ENCODE measurements around the gene IFTAP. TPM values are rescaled to one million over a fixed set of nuclear protein-coding genes. Genes with fewer than 3 reads are reported as not detected.

The IFTAP gene
- polyA plus RNA-seq, 1 of the 3 experiments (the other 2 are of a cell fraction) = 21.8 TPM

DNA sequence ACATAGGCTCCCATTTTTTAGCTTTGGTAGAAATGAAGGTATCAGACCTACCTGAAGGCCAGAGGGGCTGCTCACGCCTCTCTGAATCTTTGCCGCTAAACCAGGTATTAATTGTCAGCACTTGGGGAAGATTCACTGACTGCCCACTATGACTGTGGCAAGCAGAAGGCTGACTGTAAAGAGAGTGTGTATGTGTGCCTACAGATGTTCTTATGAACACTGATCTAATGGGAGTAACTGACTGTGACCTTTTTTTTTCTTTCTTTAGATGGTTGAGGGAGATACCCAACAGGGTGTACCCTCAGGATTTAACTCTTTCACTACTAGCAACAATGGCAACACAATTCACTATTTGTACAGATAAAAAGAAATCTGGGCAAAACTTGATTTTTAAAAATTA lies 3.7 kb downstream of the IFTAP start, which contains the start of gene RAG2:
Gene RAG2 (minus strand): TSS at position 186 of the 400 bp plus-strand sequence. CDS start 4,068 bp downstream, outside the sequence.
- Histone ChIP-seq H3K9ac (no peak within 1 kb of the TSS), H3K9me3 (no peaks in the 10 kb centered on the region), H3K9me2 (no peaks in the 10 kb centered on the region), H2AFZ (ENCODE audit: low read depth) (no peak within 1 kb of the TSS), H3K27me3 (ENCODE audit: insufficient read depth) (no peaks in the 10 kb centered on the region), H3K4me2 (no peak within 1 kb of the TSS), H3K4me3 (ENCODE audit: low read depth in 2 of 2, low read length in 1 of 2) (peak within 1 kb of the TSS in 1 of 2 experiments; percentile 94; a peak in 2 of 4 replicates), H3K4me1 (ENCODE audit: control insufficient read depth in 1 of 2, insufficient read depth in 2 of 2, low read depth in 1 of 2, low read length in 1 of 2) (peaks cover 4 to 9% of the 10 kb centered on the region in 2 experiments; a peak in 3 of 4 replicates), H3F3A (replicated peaks; ENCODE audit: insufficient read depth) (no peaks in the 10 kb centered on the region), H3K36me3 (replicated peaks in 1 of 2; ENCODE audit: control insufficient read depth in 1 of 2, insufficient read depth in 2 of 2, low read length in 1 of 2) (no peaks in the 10 kb centered on the region), H4K20me1 (ENCODE audit: insufficient read depth) (no peaks in the 10 kb centered on the region), H3K79me2 (ENCODE audit: insufficient read depth) (no peaks in the 10 kb centered on the region), H3K27ac (ENCODE audit: low read depth in 2 of 2, low read length in 1 of 2) (peak within 1 kb of the TSS in 1 of 2 experiments; percentile 96; a peak in 2 of 4 replicates)
- ChIA-PET CTCF (interaction anchor here (1.0 to 3.4 kb wide), 3 partner anchors 24 to 34 kb away, joined by 3 to 16 read pairs (median 5); no protein-coding TSS in a partner anchor), POLR2A (no interaction called here)
- peak; percentile 50 for DNase-seq
- WGBS (ENCODE audit: low lambda C conversion rate) = 69% methylated on average over 2 of the region's 2 CpGs
- TF ChIP-seq GATA2 (CRISPR knock-in tag; IDR thresholded peaks at IDR 0.05) (peak; percentile 74), TCF12 (IDR thresholded peaks at IDR 0.05) (no peak), FOXM1 (IDR thresholded peaks at IDR 0.05; ENCODE audit: low read depth) (no peak), EP300 (IDR thresholded peaks at IDR 0.05; ENCODE audit: borderline replicate concordance in 1 of 2, low read depth in 1 of 2, low read length in 1 of 2) (peak in 1 of 2 experiments; percentile 16; a peak in 1 of 4 replicates)
- TF ChIP-seq, protein P1, sequence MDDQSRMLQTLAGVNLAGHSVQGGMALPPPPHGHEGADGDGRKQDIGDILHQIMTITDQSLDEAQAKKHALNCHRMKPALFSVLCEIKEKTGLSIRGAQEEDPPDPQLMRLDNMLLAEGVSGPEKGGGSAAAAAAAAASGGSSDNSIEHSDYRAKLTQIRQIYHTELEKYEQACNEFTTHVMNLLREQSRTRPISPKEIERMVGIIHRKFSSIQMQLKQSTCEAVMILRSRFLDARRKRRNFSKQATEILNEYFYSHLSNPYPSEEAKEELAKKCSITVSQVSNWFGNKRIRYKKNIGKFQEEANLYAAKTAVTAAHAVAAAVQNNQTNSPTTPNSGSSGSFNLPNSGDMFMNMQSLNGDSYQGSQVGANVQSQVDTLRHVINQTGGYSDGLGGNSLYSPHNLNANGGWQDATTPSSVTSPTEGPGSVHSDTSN (IDR thresholded peaks at IDR 0.05) = no peak

DNA sequence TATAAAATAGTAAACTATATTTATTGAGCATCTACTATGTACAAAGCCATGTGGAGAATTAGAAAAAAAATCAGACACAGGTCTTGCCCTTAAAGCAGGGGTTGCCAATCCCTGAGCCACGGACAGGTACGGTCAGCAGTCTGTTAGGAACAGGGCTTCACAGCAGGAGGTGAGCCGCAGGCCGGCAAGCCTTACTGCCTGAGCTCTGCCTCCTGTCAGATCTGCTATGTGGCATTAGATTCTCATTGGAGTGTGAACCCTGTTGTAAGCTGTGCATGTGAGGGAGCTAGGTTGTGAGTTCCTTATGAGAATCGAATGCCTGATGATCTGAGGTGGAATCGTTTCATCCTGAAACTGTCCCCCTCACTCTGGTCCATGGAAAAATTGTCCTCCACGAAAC lies 5.9 kb downstream of the IFTAP start:
- H3K27me3 ChIP-seq (ENCODE audit: insufficient read depth) = no peaks in the 10 kb centered on the region
- no peaks in the 10 kb centered on the region for H3K9me3 ChIP-seq
- 92% methylated on average over 7 of the region's 7 CpGs for WGBS (ENCODE audit: low lambda C conversion rate)
- H3K79me2 ChIP-seq (ENCODE audit: insufficient read depth) = no peaks in the 10 kb centered on the region
- H3K4me1 ChIP-seq (ENCODE audit: control insufficient read depth in 1 of 2, insufficient read depth in 2 of 2, low read depth in 1 of 2, low read length in 1 of 2) = peaks cover 4 to 8% of the 10 kb centered on the region in 2 experiments; a peak in 3 of 4 replicates
- H3F3A ChIP-seq (replicated peaks; ENCODE audit: insufficient read depth) = no peaks in the 10 kb centered on the region
- CTCF ChIA-PET = interaction anchor here (1.1 to 3.4 kb wide), 3 partner anchors 36 to 147 kb away, joined by 4 to 16 read pairs (median 4); no protein-coding TSS in a partner anchor
- no peak overlapping the region for H2AFZ ChIP-seq (ENCODE audit: low read depth)
- DNase-seq = no peak
- no peak overlapping the region; a peak in 1 of 4 replicates for H3K27ac ChIP-seq (ENCODE audit: low read depth in 2 of 2, low read length in 1 of 2)
- POLR2A ChIA-PET = no interaction called here
- H3K4me2 ChIP-seq = no peak overlapping the region
- no peaks in the 10 kb centered on the region for H3K36me3 ChIP-seq (replicated peaks in 1 of 2; ENCODE audit: control insufficient read depth in 1 of 2, insufficient read depth in 2 of 2, low read length in 1 of 2)
- H3K9me2 ChIP-seq = no peaks in the 10 kb centered on the region
- no peak overlapping the region for H3K9ac ChIP-seq
- no peaks in the 10 kb centered on the region for H4K20me1 ChIP-seq (ENCODE audit: insufficient read depth)
- no peak for TF ChIP-seq MEF2A (IDR thresholded peaks at IDR 0.05; ENCODE audit: borderline replicate concordance, low read depth)
- TF ChIP-seq JUND (IDR thresholded peaks at IDR 0.05) = no peak
- TF ChIP-seq, protein P2, sequence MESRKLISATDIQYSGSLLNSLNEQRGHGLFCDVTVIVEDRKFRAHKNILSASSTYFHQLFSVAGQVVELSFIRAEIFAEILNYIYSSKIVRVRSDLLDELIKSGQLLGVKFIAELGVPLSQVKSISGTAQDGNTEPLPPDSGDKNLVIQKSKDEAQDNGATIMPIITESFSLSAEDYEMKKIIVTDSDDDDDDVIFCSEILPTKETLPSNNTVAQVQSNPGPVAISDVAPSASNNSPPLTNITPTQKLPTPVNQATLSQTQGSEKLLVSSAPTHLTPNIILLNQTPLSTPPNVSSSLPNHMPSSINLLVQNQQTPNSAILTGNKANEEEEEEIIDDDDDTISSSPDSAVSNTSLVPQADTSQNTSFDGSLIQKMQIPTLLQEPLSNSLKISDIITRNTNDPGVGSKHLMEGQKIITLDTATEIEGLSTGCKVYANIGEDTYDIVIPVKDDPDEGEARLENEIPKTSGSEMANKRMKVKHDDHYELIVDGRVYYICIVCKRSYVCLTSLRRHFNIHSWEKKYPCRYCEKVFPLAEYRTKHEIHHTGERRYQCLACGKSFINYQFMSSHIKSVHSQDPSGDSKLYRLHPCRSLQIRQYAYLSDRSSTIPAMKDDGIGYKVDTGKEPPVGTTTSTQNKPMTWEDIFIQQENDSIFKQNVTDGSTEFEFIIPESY (IDR thresholded peaks at IDR 0.05; ENCODE audit: borderline replicate concordance, low read depth) = no peak
- no peak for TF ChIP-seq NRF1 (IDR thresholded peaks at IDR 0.05; ENCODE audit: low read depth, low read length)
- TF ChIP-seq TAF1 (IDR thresholded peaks at IDR 0.05; ENCODE audit: borderline replicate concordance, low read depth, low read length) = no peak
- no peak for TF ChIP-seq RCOR1 (IDR thresholded peaks at IDR 0.05; ENCODE audit: low read length)
- TF ChIP-seq, protein P3, sequence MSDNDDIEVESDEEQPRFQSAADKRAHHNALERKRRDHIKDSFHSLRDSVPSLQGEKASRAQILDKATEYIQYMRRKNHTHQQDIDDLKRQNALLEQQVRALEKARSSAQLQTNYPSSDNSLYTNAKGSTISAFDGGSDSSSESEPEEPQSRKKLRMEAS (IDR thresholded peaks at IDR 0.05; ENCODE audit: low read depth) = no peak
- TF ChIP-seq FOXM1 (IDR thresholded peaks at IDR 0.05; ENCODE audit: low read depth) = no peak
- TF ChIP-seq MXI1 (IDR thresholded peaks at IDR 0.05; ENCODE audit: low read depth, low read length) = no peak
- no peak for TF ChIP-seq RFX5 (IDR thresholded peaks at IDR 0.05; ENCODE audit: low read length)
- TF ChIP-seq, protein P4, sequence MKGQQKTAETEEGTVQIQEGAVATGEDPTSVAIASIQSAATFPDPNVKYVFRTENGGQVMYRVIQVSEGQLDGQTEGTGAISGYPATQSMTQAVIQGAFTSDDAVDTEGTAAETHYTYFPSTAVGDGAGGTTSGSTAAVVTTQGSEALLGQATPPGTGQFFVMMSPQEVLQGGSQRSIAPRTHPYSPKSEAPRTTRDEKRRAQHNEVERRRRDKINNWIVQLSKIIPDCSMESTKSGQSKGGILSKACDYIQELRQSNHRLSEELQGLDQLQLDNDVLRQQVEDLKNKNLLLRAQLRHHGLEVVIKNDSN (IDR thresholded peaks at IDR 0.05; ENCODE audit: borderline replicate concordance, low read depth) = no peak
- TF ChIP-seq RXRA (IDR thresholded peaks at IDR 0.05; ENCODE audit: borderline replicate concordance, low read depth) = no peak
- TF ChIP-seq FOXJ3 (CRISPR knock-in tag; IDR thresholded peaks at IDR 0.05) = no peak
- TF ChIP-seq NFIC (IDR thresholded peaks at IDR 0.05; ENCODE audit: borderline replicate concordance) = no peak
- TF ChIP-seq, protein P1 (IDR thresholded peaks at IDR 0.05) = no peak
- TF ChIP-seq, protein P5, sequence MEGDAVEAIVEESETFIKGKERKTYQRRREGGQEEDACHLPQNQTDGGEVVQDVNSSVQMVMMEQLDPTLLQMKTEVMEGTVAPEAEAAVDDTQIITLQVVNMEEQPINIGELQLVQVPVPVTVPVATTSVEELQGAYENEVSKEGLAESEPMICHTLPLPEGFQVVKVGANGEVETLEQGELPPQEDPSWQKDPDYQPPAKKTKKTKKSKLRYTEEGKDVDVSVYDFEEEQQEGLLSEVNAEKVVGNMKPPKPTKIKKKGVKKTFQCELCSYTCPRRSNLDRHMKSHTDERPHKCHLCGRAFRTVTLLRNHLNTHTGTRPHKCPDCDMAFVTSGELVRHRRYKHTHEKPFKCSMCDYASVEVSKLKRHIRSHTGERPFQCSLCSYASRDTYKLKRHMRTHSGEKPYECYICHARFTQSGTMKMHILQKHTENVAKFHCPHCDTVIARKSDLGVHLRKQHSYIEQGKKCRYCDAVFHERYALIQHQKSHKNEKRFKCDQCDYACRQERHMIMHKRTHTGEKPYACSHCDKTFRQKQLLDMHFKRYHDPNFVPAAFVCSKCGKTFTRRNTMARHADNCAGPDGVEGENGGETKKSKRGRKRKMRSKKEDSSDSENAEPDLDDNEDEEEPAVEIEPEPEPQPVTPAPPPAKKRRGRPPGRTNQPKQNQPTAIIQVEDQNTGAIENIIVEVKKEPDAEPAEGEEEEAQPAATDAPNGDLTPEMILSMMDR (IDR thresholded peaks at IDR 0.05) = no peak
- TF ChIP-seq EP300 (IDR thresholded peaks at IDR 0.05; ENCODE audit: borderline replicate concordance in 1 of 2, low read depth in 1 of 2, low read length in 1 of 2) = no peak
- no peak for TF ChIP-seq GABPA (IDR thresholded peaks at IDR 0.05; ENCODE audit: low read depth)
- H3K4me3 ChIP-seq (ENCODE audit: low read depth in 2 of 2, low read length in 1 of 2) = no peak overlapping the region

All from SK-N-SH (cell line).